ENCODE data around the gene OR52E2.

OR52E2 gene

GRCh38 chr11:5102246-5102645, 42.8 kb upstream of the OR52E2 start:
- Histone ChIP-seq H3F3A (ENCODE audit: insufficient read depth) (no peaks in the 10 kb centered on the region), H3K9me2 (replicated peaks; ENCODE audit: insufficient read depth, low read length) (no peaks in the 10 kb centered on the region), H3K4me3 (ENCODE audit: insufficient read depth, low read length, poor library complexity, severe bottlenecking) (no peak overlapping the region), H3K27ac (ENCODE audit: low read depth, low read length) (no peak overlapping the region), H2AFZ (ENCODE audit: low read depth, low read length, severe bottlenecking) (no peak overlapping the region), H3K9me3 (ENCODE audit: insufficient read depth, low read length) (no peaks in the 10 kb centered on the region), H3K27me3 (ENCODE audit: low read length) (no peaks in the 10 kb centered on the region), H4K20me1 (ENCODE audit: low read depth, low read length) (no peaks in the 10 kb centered on the region; the same call in 1 of the 2 replicates), H3K36me3 (ENCODE audit: low read length) (no peaks in the 10 kb centered on the region), H3K4me2 (ENCODE audit: low read depth, low read length, poor library complexity, severe bottlenecking) (no peak overlapping the region), H3K9ac (ENCODE audit: low read length) (no peak overlapping the region), H3K79me2 (ENCODE audit: insufficient read depth, low read length) (no peaks in the 10 kb centered on the region)
- TF ChIP-seq CTCF (IDR thresholded peaks at IDR 0.05; ENCODE audit: insufficient read depth, low read length, poor library complexity, severe bottlenecking) (no peak), EZH2phosphoT487 (conservative IDR thresholded peaks at IDR 0.05; ENCODE audit: low read length) (no peak)

GRCh38 chr11:5096011-5096410, 36.6 kb upstream of the OR52E2 start:
- Histone ChIP-seq H2AFZ (ENCODE audit: low read depth, low read length, severe bottlenecking) (no peak overlapping the region), H3K9me3 (ENCODE audit: insufficient read depth, low read length) (no peaks in the 10 kb centered on the region), H4K20me1 (ENCODE audit: low read depth, low read length) (no peaks in the 10 kb centered on the region), H3K27me3 (ENCODE audit: low read length) (no peaks in the 10 kb centered on the region), H3F3A (ENCODE audit: insufficient read depth) (no peaks in the 10 kb centered on the region), H3K79me2 (ENCODE audit: insufficient read depth, low read length) (no peaks in the 10 kb centered on the region), H3K27ac (ENCODE audit: low read depth, low read length) (no peak overlapping the region), H3K4me2 (ENCODE audit: low read depth, low read length, poor library complexity, severe bottlenecking) (no peak overlapping the region), H3K36me3 (ENCODE audit: low read length) (no peaks in the 10 kb centered on the region), H3K4me3 (ENCODE audit: insufficient read depth, low read length, poor library complexity, severe bottlenecking) (no peak overlapping the region), H3K9me2 (replicated peaks; ENCODE audit: insufficient read depth, low read length) (no peaks in the 10 kb centered on the region), H3K9ac (ENCODE audit: low read length) (no peak overlapping the region)
- TF ChIP-seq EZH2phosphoT487 (conservative IDR thresholded peaks at IDR 0.05; ENCODE audit: low read length) (no peak), CTCF (IDR thresholded peaks at IDR 0.05; ENCODE audit: insufficient read depth, low read length, poor library complexity, severe bottlenecking) (no peak)

GRCh38 chr11:5092821-5093585, 33.6 kb upstream of the OR52E2 start:
- Histone ChIP-seq H3F3A (ENCODE audit: insufficient read depth) (no peaks in the 10 kb centered on the region), H4K20me1 (ENCODE audit: low read depth, low read length) (no peaks in the 10 kb centered on the region), H3K79me2 (ENCODE audit: insufficient read depth, low read length) (no peaks in the 10 kb centered on the region), H3K9ac (ENCODE audit: low read length) (no peak overlapping the region), H2AFZ (ENCODE audit: low read depth, low read length, severe bottlenecking) (no peak overlapping the region), H3K9me3 (ENCODE audit: insufficient read depth, low read length) (no peaks in the 10 kb centered on the region), H3K27me3 (ENCODE audit: low read length) (no peaks in the 10 kb centered on the region), H3K4me3 (ENCODE audit: insufficient read depth, low read length, poor library complexity, severe bottlenecking) (no peak overlapping the region), H3K36me3 (ENCODE audit: low read length) (no peaks in the 10 kb centered on the region), H3K9me2 (replicated peaks; ENCODE audit: insufficient read depth, low read length) (no peaks in the 10 kb centered on the region), H3K27ac (ENCODE audit: low read depth, low read length) (no peak overlapping the region), H3K4me2 (ENCODE audit: low read depth, low read length, poor library complexity, severe bottlenecking) (no peak overlapping the region)
- TF ChIP-seq EZH2phosphoT487 (conservative IDR thresholded peaks at IDR 0.05; ENCODE audit: low read length) (no peak), CTCF (IDR thresholded peaks at IDR 0.05; ENCODE audit: insufficient read depth, low read length, poor library complexity, severe bottlenecking) (no peak)

All from SU-DHL-6 (cell line).